Activated naive CD4-positive, alpha-beta T cell treated with anti-CD3 and anti-CD28 coated beads, Interleukin-2, amount 50 U/mL, for 24 hours (primary cell): ENCODE results near the gene PKHD1.

Experiments
- H3K27ac Mint-ChIP-seq: one replicate; pipeline ENCODE4 v1.8.0; 2021; ENCODE audit warnings: mild to moderate bottlenecking, mixed read lengths
- H3K27me3 Mint-ChIP-seq: one replicate; pipeline ENCODE4 v1.8.0; 2021; ENCODE audit warnings: mixed read lengths
- H3K36me3 Mint-ChIP-seq: one replicate; pipeline ENCODE4 v1.8.0; 2021; ENCODE audit warnings: mixed read lengths
- H3K4me1 Mint-ChIP-seq: one replicate; pipeline ENCODE4 v1.8.0; 2021; ENCODE audit warnings: mixed read lengths
- H3K4me3 Mint-ChIP-seq: one replicate; pipeline ENCODE4 v1.8.0; 2021; ENCODE audit warnings: mild to moderate bottlenecking, mixed read lengths
- H3K9me3 Mint-ChIP-seq: one replicate; pipeline ENCODE4 v1.8.0; 2021; ENCODE audit warnings: mixed read lengths

PKHD1 gene

GRCh38 chr6:51571168-51571567 is 516.2 kb downstream of the PKHD1 start:
- no peaks in the 10 kb centered on the region for H3K4me1 Mint-ChIP-seq
- H3K36me3 Mint-ChIP-seq = no peaks in the 10 kb centered on the region
- peaks cover 6% of the 10 kb centered on the region for H3K9me3 Mint-ChIP-seq
- no peak overlapping the region for H3K4me3 Mint-ChIP-seq
- no peaks in the 10 kb centered on the region for H3K27me3 Mint-ChIP-seq
- no peak overlapping the region for H3K27ac Mint-ChIP-seq

GRCh38 chr6:51570168-51570921 is 517.1 kb downstream of the PKHD1 start:
- Mint-ChIP-seq H3K36me3 (no peaks in the 10 kb centered on the region), H3K27ac (no peak overlapping the region), H3K9me3 (peaks cover 6% of the 10 kb centered on the region), H3K4me3 (no peak overlapping the region), H3K27me3 (no peaks in the 10 kb centered on the region), H3K4me1 (no peaks in the 10 kb centered on the region)

- Mint-ChIP-seq H3K4me3 (no peak overlapping the region), H3K27me3 (no peaks in the 10 kb centered on the region), H3K27ac (no peak overlapping the region), H3K4me1 (no peaks in the 10 kb centered on the region), H3K36me3 (no peaks in the 10 kb centered on the region), H3K9me3 (peaks cover 6% of the 10 kb centered on the region)
Observed at GRCh38 chr6:51569594-51569993, 517.8 kb downstream of the PKHD1 start.

- H3K27me3 Mint-ChIP-seq = no peaks in the 10 kb centered on the region
Observed at GRCh38 chr6:51568771-51569170, 518.6 kb downstream of the PKHD1 start.

GRCh38 chr6:51565472-51565871 is 521.9 kb downstream of the PKHD1 start:
- Mint-ChIP-seq H3K4me3 (no peak overlapping the region), H3K27me3 (no peaks in the 10 kb centered on the region), H3K9me3 (peaks cover 4% of the 10 kb centered on the region), H3K4me1 (no peaks in the 10 kb centered on the region), H3K36me3 (no peaks in the 10 kb centered on the region), H3K27ac (no peak overlapping the region)

More at GRCh38 chr6:51568771-51569170, 518.6 kb downstream of the PKHD1 start:
- Mint-ChIP-seq H3K9me3 (no peaks in the 10 kb centered on the region), H3K4me3 (no peak overlapping the region), H3K27ac (no peak overlapping the region), H3K4me1 (no peaks in the 10 kb centered on the region), H3K36me3 (no peaks in the 10 kb centered on the region)
